Hindlimb muscle (tissue), 1 donor: ENCODE measurements around the gene SLITRK6. TPM values are rescaled to one million over a fixed set of nuclear protein-coding genes. Genes with fewer than 3 reads are reported as not detected.
"Not testable (repeated sequence)": the region's sequence is repeated elsewhere in the genome, so short reads cannot be mapped to it uniquely, and the experiment has no call there.

Source experiments
- DNase-seq: peaks from one replicate; pipeline ENCODE4 v3.0.0-alpha.2; 2013
- polyA plus RNA-seq: library from polyadenylated mRNA; unstranded; fragments of 120-200 nt; gene quantifications from one replicate; pipeline ENCODE4 v1.2.1, GENCODE V29; 2013; ENCODE audit not compliant: insufficient read length

Gene SLITRK6
- polyA plus RNA-seq: 4.4 TPM

GRCh38 chr13:85799097-85799582 is at the start of gene SLITRK6:
TSS of gene SLITRK6 (minus strand) at chr13:85799419. CDS start at chr13:85796508, 2,911 bp downstream.
- DNase-seq: peak; percentile 55

DNA sequence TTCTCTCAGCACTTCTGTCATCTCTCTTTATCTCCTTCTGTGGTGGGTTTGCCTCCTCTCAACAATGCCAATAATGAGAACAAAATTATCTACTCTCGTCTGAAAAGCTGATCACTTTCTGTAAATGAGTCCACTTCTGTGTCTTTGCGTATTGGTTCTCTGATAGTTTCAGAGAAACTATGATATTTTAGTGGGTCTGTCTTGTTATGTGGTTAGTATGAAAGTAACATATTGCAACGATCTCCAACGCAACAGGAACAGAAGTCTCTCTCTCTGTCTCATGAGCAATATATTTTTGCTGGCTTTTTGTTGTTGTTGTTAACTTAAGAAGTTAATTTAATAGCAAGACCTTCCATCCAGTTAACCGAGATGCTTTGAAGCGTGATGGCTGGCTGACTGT is 47.8 kb upstream of the SLITRK6 start:
- DNase-seq: no peak

DNA sequence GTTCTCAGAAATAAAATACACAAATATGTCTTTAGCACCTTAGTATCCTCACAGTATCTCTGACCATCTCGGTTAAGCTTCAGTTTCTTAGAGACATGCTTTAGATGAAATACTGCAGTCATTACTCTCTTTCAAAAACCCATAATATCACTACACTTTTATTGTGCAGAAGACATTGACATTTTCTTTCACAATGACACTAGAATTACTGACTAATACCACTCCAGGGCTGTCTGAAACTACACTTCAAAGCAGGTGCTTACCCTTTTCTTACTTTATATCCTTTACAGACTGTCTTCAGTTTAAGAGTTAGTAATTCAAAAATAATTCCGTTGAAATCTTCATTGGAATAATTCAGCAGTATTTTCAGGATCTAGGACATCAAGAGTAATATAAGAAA is 42.2 kb upstream of the SLITRK6 start:
- no peak for DNase-seq

DNA sequence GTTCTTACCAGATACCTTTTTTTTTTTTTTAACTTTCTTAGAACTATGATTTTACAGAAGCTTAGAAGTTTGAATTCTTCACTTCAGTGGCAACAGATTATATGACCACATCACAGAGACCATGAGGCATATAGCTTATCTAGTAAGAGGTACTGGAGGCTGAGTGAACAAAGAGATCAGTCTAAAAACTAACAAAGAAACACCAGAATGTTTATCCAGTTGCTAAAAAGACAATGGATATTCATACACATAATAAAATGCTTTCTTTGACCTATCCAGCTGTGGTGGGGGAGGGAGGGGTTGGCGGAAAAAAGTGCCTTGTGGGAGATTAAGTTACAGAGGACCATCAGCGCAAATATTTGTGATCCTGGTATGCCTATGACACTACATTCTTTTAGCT is 34.7 kb upstream of the SLITRK6 start:
- DNase-seq: no peak

GRCh38 chr13:85828094-85828684 is 29.0 kb upstream of the SLITRK6 start:
- peak; percentile 5 for DNase-seq

GRCh38 chr13:85825454-85825853 is 26.2 kb upstream of the SLITRK6 start:
- DNase-seq: no peak

DNA sequence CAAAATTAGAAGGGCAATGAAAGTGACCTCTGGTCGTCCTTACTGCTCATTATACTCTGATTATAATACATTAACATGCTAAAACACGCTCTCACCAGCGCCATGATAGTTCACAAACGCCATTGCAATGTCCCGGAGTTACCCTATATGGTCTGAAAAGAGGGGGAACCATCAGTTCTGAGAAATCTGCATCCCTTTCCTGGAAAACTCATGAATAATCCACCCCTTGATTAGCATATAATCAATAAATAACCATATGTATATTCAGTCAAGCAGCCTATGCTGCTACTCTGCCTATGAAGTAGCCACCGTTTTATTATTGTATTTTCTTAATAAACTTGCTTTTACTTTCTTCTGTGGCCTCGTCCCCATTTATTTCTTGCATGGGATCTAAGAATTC is 24.6 kb upstream of the SLITRK6 start:
- no peak for DNase-seq

DNA sequence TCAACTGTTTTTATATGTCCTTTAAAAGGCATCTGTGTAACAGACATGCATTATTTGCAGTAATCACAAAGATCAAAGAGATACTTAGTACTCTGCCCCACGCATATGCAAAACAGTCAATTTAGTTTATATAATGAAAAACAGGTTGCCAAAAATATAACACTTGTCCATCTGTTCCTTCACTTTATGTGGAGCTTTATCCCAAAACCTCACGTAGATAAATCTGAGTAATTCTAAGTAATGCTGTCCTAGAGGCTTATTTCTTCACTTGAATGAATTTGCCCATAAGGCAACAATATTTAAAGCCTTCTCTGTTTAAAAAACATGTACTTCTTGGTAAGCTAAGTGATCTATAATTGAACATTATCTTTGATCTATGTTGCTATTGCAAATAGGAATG is 20.3 kb upstream of the SLITRK6 start:
- no peak for DNase-seq

- DNase-seq: no peak
These were observed 17.2 kb upstream of the SLITRK6 start for GRCh38 chr13:85816413-85816812.

DNA sequence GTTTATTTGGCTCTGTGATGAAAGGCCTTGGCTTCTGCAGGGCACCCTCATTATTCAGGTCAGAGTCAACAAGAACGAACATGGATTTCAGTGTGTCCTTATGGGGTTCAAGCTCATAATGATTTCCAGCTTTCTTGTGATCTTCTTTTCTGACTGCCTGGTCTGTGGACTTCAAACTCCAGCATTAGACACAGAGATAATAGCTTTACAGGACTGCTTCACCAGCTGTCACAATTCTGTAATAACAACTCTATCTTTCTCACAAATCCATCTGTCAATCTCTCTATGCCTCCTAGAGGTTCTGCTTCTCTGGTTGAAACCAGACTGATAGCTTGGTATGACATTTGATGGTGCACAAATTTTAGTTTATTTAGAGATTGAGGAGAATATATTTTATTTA is 13.1 kb upstream of the SLITRK6 start:
- no peak for DNase-seq

DNA sequence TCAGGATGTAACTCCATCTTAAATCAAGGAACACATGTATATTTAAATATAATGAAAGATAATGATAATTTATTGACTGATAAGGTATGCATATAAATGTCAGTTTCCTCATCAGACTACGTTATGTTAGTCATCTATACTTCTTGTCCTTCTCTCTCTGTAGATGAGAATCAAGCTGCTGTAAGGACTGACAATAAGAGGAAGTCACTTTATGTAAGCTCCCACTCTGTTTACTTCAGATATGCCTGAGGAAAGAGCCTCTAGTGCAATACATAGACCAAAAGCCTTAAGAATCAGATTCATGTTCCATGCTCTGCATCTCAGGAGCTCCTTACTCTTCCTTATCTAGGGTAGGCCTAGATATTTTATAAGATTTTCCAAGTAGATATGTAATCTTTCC is 9.6 kb upstream of the SLITRK6 start:
- DNase-seq: no peak

- DNase-seq: peak; percentile 44
These were observed 7.4 kb upstream of the SLITRK6 start for GRCh38 chr13:85806553-85807175.

DNA sequence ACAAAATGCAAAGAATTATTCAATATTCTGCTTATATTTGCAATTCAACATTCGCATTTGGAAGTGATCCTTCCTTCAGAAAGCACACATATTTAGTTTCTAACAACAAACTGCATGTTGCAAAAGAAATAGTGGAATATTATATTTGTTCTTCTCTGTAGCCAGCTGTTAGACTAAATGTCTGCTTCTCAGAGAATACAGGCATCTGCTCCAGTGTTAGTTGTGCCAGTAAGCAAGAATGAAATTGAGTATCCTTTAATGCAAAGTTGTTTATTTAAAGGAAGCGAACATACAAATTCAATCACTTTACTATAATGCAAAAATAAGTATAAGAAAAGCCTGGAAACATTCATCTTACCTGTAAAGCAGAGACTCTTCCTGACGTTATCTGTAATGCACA is 663 bp downstream of the SLITRK6 start:
- no peak for DNase-seq

- no peak for DNase-seq
These were observed 1.9 kb downstream of the SLITRK6 start for GRCh38 chr13:85797311-85797710.

DNA sequence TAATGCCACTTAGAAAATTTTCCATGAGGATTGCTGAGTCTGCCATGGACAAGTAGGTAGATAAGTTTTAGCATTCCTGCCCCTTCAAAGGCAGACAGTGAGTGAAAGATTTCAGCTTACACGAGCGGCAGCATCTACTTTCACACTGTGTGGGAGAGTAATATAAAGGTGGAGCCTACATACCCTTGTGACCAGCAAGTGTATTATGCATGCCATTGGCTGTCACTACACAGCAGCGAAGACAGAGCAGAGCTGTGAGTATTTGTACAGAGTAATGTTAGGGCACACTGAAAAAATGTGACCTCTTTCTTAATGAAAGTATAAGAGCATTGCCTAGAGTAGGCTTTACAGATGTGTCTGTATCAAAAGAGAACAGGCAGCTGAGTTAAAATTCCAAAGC is 14.0 kb downstream of the SLITRK6 start:
- no peak for DNase-seq

- no peak for DNase-seq
These were observed 26.9 kb downstream of the SLITRK6 start for GRCh38 chr13:85772367-85772766.

GRCh38 chr13:85771856-85772255 is 27.4 kb downstream of the SLITRK6 start:
- no peak for DNase-seq

DNA sequence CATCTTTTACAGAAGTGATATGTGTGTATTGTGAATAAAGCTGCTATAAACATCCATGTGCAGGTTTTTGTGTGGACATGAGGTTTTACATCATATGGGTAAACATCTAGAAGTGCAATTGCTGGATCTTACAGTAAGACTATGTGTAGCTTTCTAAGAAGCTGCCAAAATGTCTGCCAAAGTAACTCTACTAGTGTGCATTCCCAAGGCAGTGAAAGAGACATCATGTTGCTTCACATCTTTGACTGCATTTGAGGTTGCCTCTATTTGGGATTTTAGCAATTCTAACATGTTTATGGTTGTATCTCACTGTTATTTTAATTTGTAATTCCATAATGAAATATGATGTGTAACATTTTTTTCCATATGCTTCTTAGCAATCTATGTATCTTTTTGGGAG is 30.3 kb downstream of the SLITRK6 start:
- no peak for DNase-seq

DNA sequence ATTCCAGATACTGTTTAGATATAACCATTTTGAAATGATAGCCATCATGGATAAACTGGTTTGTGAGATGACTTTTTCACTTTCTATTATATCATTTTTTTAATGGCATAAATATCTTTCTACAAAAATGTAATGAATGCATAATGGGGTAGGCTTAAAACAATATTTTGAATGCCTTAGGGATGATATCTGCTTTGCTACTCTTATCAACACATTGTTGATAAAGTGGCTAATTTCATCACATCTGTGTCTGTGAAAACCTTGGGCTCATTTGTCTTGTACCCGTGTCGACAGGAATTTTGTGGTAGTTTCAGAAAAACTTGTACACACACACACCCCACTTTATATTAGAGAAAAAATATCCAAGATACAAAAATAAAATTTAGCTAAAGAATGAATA is 44.1 kb downstream of the SLITRK6 start:
- DNase-seq: no peak

- DNase-seq: not testable (repeated sequence)
These were observed 55.9 kb downstream of the SLITRK6 start for GRCh38 chr13:85743201-85743770.
